ENCODE results near the gene NCAN.
"Not testable (repeated sequence)": the region's sequence is repeated elsewhere in the genome, so short reads cannot be mapped to it uniquely, and the experiment has no call there.

NCAN gene

DNA sequence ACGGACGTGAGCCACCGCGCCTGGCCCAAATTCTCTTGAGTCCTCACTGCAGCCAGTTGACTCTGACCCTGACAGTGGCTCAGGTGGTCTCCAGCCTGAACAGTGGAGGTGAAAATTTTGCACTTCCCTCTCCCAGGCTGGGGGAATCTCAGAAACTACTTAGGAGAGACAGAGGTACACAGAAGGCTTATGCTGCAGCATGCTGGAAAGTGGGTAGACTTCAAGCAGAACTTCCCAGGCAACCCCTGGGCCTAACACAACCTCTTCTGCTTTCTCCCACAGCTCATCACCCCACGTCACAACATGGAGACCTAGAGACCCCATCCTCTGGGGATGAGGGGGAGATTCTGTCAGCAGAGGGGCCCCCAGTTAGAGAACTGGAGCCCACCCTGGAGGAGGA, 14.4 kb downstream of the NCAN start:
- peak; percentile 9 for DNase-seq

DNA sequence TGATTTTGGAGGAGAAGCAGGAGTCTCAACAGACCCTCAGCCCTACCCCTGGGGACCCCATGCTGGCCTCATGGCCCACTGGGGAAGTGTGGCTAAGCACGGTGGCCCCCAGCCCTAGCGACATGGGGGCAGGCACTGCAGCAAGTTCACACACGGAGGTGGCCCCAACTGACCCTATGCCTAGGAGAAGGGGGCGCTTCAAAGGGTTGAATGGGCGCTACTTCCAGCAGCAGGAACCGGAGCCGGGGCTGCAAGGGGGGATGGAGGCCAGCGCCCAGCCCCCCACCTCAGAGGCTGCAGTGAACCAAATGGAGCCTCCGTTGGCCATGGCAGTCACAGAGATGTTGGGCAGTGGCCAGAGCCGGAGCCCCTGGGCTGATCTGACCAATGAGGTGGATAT, 14.9 kb downstream of the NCAN start:
- peak; percentile 10 for DNase-seq

DNA sequence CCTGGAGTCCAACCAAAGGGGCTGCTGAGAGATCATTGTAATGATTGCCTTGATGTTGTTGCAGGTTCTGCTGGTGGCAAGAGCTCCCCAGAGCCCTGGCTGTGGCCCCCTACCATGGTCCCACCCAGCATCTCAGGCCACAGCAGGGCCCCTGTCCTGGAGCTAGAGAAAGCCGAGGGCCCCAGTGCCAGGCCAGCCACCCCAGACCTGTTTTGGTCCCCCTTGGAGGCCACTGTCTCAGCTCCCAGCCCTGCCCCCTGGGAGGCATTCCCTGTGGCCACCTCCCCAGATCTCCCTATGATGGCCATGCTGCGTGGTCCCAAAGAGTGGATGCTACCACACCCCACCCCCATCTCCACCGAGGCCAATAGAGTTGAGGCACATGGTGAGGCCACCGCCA, 15.5 kb downstream of the NCAN start:
- DNase-seq = no peak

DNA sequence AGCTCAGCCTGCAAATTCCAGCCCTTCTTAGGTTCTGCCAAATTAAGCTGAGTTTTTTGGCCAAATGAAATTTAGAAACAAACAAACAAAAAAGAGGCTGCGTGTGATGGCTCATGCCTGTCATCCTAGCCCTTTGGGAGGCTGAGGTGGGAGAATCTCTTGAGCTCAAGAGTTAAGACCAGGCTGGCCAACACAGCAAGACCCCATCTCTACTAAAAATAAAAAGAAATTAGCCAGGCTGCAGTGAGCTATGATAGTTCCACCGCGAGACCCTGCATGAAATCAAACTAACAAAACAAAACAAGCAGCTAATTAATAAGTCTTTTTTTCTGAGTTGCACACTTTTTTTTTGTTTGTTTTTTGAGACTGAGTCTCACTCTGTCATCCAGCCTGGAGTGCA, 17.9 kb downstream of the NCAN start:
- no peak for DNase-seq

DNA sequence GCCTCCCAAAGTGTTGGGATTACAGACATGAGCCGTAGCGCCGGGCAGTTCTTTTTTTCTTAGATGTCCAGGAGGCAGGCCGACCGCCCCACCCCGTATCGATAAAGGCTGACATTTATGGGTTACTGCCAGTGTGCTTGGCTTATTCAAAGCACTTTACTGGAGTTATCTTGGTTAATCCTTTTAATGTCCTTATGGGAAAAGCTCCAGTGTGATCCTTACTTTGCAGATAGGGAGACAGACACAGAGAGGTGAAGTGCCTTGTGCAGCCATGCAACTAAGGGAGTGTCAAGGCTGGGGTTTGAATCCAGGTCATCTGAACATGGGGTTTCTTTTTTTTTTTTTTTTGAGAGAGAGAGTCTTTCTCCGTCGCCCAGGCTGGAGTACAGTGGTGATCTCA, 19.2 kb downstream of the NCAN start:
- DNase-seq = no peak

DNA sequence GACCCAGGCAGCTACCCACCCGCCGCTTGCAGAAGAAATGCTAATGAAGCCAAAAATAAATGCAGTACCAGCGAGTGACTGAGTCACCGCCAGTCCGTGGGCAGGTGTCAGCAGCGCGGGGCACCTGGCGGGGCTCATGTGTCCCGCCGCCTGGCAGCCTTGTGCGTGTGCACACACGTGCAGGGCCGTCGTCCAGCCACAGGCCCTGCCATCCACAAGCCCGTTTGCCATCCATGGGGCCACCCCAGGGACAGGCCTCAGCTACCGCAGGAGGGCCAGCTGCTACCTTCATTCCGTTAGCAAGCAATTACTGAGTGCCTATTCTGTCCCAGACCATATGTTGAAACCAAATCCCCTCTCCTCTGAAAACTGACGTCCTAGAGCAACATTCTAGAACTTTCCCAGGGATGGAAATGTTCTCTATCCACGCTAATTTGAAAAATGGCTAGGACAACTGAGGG, 20.5 kb downstream of the NCAN start:
- peak; percentile 6 for DNase-seq

DNA sequence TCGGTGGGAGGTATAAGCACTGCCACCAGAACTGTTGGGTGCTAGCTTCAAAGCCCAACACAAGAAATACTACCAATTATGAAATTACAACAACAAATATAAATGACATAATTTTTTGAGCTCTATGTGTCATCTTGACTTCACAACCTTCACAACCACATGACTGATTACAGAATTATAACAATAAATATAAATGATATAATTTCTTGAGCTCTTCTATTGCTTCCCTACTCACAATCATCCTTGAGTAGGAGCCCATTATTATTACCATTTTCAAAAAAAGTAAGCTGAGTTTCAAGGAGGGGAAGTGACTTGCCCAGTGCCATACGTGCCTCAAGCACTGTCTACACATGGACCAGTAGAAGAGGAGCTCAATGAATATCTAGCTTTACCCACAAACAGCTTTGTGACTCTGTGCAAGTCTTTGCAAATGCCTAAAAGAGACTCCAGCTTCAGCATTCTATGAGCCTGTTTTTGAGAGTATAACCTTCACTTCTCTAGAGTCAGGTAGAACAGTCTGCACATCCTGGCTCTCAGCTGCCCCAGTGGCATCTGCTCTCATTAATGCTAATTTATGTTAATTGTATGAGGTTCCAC, 22.6 kb downstream of the NCAN start:
- no peak for DNase-seq

DNA sequence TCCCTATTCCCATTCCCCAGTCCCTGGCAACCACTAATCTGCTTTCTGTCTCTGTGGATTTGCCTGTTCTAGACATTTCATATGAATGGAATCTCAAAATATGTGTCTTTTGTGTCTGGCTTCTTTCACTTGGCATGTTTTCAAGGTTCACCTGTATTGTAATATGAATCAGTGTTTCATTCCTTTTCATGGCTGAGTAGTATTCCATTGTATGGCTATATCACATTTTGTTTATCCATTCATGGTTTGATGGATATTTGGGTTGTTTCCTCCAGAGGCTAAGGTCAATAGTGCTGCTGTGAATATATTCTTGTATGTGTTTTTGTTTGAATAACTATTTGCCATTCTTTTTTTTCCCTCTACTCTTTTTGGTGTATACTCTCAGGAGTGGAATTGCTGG, 24.4 kb downstream of the NCAN start:
- no peak for DNase-seq

DNA sequence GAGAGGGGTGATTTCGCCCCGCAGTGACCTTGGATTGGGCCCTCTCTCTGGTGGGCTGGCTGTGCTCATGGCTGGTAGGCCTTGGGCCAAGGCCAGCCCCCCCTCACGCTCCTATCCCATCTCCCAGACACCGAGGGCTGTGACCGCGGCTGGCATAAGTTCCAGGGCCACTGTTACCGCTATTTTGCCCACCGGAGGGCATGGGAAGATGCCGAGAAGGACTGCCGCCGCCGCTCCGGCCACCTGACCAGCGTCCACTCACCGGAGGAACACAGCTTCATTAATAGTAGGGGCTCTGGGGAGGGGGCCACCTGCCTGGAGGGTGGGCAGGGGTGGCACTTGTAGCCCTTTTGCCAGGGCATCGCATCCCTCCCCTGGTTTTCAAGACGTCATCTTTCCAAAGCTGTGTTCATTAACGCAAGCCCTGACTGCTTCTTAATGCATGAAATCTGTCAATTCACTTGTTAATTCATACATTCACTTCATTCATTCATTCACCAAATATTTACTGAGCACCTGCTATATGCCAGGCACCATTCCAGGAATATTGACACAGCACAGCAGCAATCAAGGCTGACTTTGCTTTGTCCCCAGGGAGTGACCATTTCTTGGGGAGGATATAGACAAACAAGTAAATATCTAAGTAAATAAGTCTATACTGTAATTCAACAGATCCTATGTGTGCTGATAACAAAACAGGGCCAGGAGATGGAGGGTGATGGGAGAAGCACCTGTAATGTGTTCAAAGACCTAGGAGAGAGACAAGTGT, 26.6 kb downstream of the NCAN start:
- no peak for DNase-seq

DNA sequence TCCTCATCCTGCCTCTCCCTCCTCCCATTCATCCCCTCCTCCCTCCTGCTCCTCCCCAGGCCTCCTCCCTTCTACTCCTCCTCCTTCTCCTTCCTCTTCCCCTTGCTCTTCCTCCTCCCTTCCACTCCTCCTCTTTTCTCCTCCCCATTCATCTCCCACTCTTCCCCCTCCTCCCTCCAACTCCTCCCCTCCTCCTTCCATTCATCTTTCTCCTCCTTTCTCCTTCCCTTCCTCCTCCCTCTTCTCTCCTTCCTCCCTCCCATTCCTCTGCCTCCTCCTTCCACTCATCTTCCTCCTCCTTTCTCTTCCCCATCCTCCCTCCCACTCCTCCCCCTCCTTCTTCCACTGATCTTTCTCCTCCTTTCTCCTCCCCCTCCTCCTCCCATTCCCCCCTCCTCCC, 27.9 kb downstream of the NCAN start:
- no peak for DNase-seq

DNA sequence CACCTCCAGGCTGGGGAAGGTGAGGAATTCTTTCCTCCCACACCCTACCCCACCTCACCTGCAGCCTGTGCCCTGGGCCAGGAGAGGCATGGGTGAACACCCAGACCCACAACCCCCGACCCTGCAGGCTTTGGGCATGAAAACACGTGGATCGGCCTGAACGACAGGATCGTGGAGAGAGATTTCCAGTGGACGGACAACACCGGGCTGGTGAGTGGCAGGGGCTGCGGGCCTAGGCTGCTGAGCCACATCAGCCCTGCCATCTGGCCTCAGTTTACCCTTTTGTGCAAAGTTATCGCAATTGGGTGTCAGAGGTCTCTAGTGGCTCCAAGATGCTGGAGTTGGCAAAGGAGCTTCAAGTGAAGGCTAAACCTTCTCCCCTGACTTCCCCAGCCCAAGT, 28.7 kb downstream of the NCAN start:
- DNase-seq = no peak

DNA sequence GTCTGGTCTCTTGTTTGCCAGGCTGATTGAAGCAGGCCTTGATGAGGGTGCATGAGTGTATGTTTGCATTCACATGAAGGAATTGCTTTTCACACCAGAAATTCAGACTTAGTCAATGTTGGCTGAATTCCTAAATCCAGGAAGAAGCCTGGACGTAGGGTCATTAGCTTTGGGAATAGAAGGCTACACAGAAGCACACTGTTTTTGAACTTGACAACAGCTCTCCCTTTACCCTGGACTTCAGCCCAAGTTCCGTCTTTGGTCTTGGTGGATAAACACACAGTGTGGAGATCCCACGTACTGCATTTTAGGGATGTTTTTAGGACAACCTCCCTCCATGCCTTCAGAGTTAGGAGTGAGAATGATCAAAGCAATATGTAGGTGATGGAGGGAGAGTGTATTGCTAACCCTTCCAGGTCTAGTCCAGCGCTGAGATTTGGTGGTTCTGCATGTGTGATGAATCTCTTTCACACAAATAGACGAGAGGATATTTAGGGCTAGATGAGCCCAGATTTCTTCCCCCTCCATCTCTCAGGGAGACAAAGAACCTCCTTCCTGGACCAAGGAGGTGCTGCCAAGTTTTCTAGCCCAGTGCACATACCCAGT, 38.5 kb downstream of the NCAN start:
- no peak for DNase-seq

DNA sequence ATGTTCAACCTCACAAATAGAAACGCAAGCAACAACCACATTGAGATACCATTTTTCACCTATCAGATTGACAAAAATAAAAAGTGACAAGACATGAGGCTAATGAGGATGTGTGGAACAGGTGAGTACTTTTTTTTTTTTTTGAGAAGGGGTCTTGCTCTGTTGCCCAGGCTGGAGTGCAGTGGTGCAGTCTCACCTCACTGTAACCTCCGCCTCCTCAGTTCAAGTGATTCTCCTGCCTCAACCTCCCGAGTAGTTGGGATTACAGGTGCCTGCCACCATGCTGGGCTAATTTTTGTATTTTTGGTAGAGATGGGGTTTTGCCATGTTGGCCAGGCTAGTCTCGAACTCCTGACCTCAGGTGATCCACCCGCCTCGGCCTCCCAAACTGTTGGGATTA, 41.7 kb downstream of the NCAN start:
- not testable (repeated sequence) for DNase-seq

DNA sequence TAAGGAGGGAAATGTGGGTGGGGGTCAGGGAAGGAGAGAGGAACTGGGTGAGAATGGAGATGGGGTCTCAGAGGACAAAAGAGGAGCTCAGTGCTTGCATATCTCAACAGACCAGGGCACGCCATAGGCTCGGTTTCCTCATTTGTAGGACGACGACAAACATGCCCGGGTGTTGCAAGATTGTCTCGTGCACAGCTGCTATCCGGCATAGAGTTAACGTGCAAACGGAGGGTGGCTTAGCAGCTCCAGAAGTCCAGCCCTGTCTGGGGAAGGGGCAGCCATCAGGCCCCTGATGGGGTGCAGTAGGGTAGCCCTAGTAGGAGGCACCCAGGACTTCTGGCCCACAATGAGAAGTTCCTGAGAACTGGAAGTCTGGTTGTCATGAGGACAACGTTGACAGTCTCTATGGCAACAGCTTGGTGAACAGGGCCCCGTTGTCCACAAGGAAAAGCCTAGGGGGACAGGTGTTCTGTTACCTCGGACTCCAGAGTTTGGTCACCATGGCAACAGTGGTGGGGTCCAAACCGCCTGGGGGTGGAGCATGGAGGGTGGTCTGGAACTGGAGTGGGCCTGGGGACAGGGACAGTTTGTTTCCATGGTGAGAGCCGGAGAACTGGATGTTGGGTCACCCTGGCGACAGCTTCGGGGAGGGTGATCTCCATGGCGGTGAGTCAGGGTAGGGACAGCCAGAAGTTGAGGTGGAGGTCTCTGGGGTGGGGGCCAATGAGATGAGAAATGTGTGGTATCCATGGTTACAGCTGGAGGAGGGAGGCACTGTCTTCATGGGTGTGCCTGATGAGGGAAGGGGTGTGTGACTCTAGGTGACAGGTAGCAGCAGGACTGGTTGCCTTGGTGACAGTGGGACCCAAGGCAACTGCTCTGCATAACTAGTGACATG, 44.6 kb downstream of the NCAN start:
- DNase-seq = no peak

DNA sequence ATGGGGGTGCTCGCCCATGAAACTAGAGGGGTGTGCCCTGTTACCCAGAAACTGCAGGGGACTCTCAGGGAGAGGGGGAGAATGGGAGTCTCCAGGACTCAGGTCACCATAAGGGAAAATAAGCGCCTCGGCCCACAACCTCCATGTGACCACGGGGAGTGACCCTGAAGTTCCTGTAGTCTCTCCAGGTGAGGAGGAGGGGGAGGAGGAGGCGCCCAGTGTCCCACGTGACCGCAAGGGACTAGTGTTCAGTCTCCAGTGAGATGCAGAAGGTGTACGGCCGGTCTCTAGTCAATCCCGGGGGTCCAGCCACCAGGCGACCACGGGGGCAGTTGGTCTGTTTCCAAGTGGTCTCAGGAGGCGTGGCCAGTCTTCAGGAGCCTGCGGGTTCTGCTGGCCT, 45.4 kb downstream of the NCAN start:
- no peak for DNase-seq

DNA sequence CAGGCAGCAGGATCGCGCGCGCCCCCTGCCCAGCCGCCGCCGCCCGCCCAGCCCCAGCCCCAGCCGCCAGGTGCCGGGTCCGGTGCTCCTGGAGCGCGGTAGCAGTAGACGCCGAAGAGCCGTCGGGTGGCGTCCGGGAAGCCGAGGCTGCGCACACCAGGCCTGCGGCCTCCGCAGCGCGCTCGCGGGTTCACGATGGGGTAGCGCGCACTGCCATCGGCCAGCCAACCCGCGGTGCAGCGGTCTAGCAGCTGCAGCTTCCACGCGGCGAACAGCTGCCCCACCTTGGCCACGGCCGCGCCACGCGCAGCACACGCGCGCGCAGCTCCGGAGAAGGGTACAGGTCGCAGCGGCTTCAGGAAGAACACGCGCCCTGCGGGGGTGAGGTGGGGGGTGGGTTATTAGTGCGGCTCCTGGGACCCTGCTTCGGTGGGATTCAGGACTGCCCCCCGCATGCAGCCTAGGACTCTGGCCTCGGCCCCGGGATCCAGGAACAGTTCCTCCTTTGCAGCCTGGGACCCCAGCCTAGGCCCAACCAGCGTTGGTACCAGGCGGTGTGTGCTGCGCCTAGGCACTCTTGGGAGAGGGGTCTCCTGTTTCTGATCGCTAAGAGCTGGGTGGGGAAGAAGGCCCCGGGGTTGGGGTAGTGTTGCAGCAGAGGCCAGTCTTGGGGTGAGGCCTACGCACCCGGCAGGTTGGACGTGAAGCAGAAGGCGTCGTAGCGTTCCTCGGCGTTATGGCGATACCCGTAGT, 46.3 kb downstream of the NCAN start:
- peak; percentile 10 for DNase-seq

DNA sequence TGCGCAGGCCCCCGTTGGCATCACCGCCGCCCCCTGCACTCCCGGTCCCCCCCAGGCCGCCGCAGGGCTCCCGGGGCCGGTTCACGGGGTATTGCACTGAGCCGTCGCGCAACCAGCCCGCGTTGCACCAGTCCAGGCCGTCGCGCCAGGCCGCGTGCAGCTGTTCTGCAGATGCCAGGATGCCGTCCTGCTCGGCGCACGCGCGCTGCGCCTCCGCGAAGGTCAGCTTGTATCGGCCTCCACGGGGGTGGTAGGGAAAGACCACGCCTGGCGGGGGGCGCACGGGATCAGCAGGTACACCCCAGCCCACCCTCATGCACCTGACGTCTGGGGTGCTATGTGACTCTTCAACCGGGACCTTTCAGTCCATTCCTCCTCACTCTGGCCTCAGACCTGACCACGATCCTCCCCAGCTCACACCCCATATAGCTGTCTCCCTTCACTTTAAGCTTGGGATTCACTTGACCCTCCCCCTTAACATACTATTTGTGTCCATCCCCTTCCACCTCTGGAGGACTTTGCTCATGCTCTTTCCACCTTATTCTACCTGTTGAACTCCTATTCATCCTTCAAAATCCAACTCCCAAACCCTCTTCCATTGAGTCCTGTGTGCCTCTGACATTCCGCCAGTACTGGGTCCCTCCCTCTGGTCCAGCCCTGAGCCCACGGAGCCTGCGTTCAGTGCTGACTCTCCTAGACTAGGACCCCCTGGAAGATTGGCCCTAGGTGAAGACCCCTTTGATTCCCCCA, 47.0 kb downstream of the NCAN start:
- DNase-seq = peak; percentile 9

DNA sequence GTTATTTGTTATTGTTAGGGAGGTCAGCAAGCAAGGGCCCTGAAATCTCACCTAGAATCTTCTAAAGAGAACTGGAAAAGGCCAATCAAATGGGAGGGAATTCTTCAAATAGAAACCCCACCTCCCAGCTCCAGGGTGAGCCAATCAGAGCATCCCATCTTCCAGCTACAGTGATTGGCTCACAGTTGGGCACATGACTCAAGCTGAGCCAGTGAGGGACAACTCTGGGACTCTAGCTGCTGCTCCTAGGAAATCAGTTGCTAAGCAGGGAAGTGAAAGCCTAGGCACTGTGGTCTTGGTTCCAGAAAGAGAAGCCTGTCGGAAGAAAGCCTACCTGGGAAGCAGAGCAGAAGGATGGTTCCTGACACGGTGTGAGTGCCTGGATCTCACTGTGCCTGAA, 48.0 kb downstream of the NCAN start:
- DNase-seq = peak; percentile 88

DNA sequence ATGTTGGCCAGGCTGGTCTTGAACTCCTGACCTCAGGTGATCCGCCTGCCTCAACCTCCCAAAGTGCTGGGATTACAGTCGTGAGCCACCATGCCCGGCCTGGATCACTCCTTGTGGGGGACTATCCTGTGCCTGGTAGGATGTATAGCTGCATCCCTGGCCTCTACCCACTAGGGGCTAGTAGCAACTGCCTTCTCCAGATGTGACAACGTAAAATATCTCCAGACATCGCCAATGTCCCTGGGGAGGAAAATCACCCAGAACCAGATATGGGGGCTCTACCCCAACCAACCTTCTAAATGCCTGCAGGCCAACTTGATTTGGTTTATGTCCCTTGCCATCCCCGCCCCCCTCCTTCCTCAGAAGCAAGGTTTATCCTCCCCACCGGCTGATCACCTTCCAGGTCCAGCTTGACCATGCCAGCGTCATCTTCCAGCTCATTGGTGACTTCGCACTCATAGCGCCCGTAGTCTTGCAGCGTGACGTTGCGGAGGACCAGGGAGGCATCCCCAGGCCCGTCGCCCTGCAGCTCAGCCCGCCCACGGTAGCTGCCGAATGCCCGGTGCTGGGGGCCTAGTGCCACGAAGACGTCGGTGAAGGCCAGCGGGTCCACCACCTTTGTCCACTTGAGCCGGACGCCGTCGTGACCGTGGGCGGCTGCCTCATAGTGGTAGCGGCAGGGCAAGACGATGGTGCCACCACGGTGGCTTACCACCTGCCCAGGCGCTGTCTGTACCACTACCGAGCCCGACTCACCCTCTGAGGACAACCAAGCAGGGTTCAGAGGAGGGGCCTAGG, 48.9 kb downstream of the NCAN start:
- DNase-seq = no peak

DNA sequence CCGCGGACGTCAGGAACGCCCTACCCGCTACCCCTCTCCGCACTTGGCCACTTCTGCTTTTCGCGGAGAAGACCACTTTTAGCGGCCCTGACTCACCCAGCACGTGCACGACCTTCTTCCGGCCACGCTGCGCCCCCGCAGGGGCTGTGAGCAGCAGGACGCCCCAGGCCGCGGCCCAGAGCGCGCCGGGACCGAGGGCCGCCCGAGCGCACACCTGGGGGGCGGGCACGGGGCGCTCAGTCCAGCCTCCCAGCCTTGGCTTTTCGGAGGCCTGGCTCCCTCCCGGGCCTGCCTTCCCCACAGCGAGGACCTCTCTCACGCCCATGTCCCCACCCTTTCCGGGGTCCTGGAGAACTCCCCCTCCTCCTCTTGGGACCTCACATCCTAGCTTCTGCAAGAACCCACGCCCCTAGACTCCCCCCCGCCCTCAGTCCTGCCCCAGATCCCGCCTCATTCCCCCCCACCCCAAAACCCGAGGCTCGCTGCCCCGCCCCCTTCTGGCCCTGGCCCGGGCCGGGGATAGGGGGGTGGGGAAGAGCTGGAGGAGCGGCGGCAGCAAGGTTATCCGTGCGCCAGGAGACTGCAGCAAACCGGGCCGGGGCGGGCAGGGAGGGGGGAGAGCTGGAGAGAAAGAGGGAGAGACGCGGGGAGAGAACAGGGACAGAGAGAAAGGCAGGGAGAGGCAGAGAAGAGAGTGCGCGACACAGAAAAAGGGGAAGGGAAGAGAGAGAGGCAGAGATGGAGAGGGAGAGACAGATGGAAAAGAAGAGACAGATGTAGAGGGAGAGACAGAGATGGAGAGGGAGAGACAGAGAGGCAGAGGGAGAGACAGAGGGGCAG, 49.8 kb downstream of the NCAN start:
- no peak for DNase-seq
